Caco-2 (cell line): ENCODE data around the gene TEX54. TPM values are rescaled to one million over a fixed set of nuclear protein-coding genes. Genes with fewer than 3 reads are reported as not detected.
A peak's percentile ranks its signal among the peaks of the same experiment; 100 is the strongest.
"Not testable (repeated sequence)": the region's sequence is repeated elsewhere in the genome, so short reads cannot be mapped to it uniquely, and the experiment has no call there.

Source experiments
- BruUV-seq: library from RNA; stranded (reverse); fragments of 400-500 nt; replicated peaks from 2 replicates; lab custom pipeline; 2021; lab: Mats Ljungman, UMichigan
- CTCF ChIA-PET: fragments of 300-600 bp; sonication (Branson Sonifier 250); formaldehyde crosslinking; loops from one replicate; lab custom pipeline; 2022; ENCODE audit warnings: antibody characterized with exemption; lab: Charles Lee
- POLR2A ChIA-PET: fragments of 300-600 bp; sonication (Branson Sonifier 250); formaldehyde crosslinking; loops from one replicate; lab custom pipeline; 2022; ENCODE audit warnings: antibody characterized with exemption; lab: Charles Lee
- DNase-seq, 2 experiments: peaks; one replicate each; pipeline versions ENCODE4 v3.0.0 to v3.0.0-alpha.2; 2020 to 2022
- H3K27me3 ChIP-seq: replicated peaks from 2 replicates; pipeline ENCODE4 v1.6.0; 2011; ENCODE audit warnings: low read length; ENCODE audit not compliant: control insufficient read depth, insufficient read depth
- H3K36me3 ChIP-seq: 2 replicates; pipeline ENCODE4 v1.5.1; 2011; ENCODE audit warnings: low read length; ENCODE audit not compliant: control insufficient read depth, insufficient read depth
- H3K4me1 ChIP-seq: fragments of 250-450 bp; sonication (Bioruptor Pico); 2 replicates; pipeline ENCODE4 v1.5.1; 2020; ENCODE audit warnings: mild to moderate bottlenecking
- H3K4me3 ChIP-seq: 2 replicates; pipeline ENCODE4 v1.5.1; 2011; ENCODE audit warnings: low read depth, mild to moderate bottlenecking, control low read depth, low read length
- H3K9me3 ChIP-seq: fragments of 250-450 bp; sonication (Bioruptor Pico); 2 replicates; pipeline ENCODE4 v1.5.1; 2020; ENCODE audit warnings: mild to moderate bottlenecking, moderate library complexity
- H3K27ac Mint-ChIP-seq: one replicate; pipeline ENCODE4 v1.8.0; 2022; ENCODE audit warnings: mixed read lengths; ENCODE audit not compliant: unreplicated experiment
- H3K27me3 Mint-ChIP-seq: one replicate; pipeline ENCODE4 v1.8.0; 2022; ENCODE audit warnings: mixed read lengths; ENCODE audit not compliant: insufficient read depth, unreplicated experiment
- H3K36me3 Mint-ChIP-seq: one replicate; pipeline ENCODE4 v1.8.0; 2022; ENCODE audit warnings: mild to moderate bottlenecking, mixed read lengths; ENCODE audit not compliant: insufficient read depth, unreplicated experiment
- H3K4me1 Mint-ChIP-seq: one replicate; pipeline ENCODE4 v1.8.0; 2022; ENCODE audit warnings: low read depth, mixed read lengths; ENCODE audit not compliant: unreplicated experiment
- H3K4me3 Mint-ChIP-seq: one replicate; pipeline ENCODE4 v1.8.0; 2022; ENCODE audit warnings: mild to moderate bottlenecking, moderate library complexity, mixed read lengths; ENCODE audit not compliant: unreplicated experiment
- H3K9me3 Mint-ChIP-seq: one replicate; pipeline ENCODE4 v1.8.0; 2022; ENCODE audit warnings: mixed read lengths; ENCODE audit not compliant: unreplicated experiment
- intact Hi-C: fragments of 100-400 bp; cut with micrococcal nuclease; formaldehyde crosslinking; loops from one replicate; pipeline ENCODE4 v1.10.0; 2022; ENCODE audit not compliant: unreplicated experiment
- total RNA-seq: library from RNA; stranded (reverse); gene quantifications from 2 replicates; pipeline ENCODE4 v1.2.3, GENCODE V29; 2022
- TF ChIP-seq, protein P1 (sequence below), 2 experiments: fragments of 200-600 bp in 1 of 2; IDR thresholded peaks; 1 replicate in 1 of 2; 2 replicates in 1 of 2; pipeline versions ENCODE4 v1.5.1 to v1.8.0; 2011 to 2022; ENCODE audit warnings: antibody characterized with exemption in 1 of 2, control low read depth in 1 of 2, inconsistent platforms in 1 of 2, low read depth in 1 of 2, low read length in 1 of 2, mild to moderate bottlenecking in 1 of 2, moderate library complexity in 1 of 2; ENCODE audit not compliant: insufficient read depth in 1 of 2, severe bottlenecking in 1 of 2, unreplicated experiment in 1 of 2

Gene TEX54
- total RNA-seq, 1 experiment from 2014 or later = 0.95 TPM

DNA sequence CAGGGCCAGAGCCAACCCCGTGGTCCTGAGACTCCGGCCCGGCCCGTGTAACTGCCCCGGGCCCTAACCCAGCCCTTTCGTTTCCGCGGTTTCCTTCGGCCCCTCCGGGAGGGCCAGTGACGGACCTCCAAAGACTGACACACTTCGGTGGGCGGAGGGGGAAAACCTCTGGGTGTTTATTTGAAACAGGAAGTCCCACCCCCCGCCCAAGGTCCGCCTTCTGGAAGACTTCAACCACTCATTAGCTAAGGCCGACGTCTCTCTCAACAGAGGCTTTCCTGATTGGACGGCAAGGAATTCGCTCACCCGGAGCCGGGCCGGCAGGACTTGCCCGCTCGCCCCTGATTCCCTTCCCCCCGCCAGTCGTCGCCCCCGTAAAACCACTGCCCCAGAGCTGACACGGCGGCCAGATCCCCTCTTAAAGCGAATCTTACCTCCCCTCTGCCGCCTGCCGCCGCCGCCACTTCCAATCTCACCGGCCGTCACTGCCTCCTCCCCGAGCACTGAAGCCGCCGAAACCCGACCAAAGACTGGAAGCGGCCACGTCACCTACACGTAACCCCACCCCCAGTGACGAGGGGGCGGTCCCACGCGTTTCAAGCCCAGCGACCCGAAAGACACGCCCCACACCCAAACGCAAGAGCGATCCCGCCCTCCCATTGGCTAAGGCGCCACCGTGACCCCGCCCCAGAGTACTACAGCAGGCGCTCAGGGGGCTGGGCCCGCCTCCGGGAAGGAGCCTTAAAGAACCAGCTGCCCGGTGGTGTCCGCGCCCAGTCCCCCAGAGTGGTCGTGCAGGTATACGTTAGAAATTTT, 913 bp downstream of the TEX54 start, which contains the start of gene STX5:
Gene STX5 (minus strand): TSS at position 532 of the 816 bp plus-strand sequence. CDS start 808 bp downstream, outside the sequence.
- Histone ChIP-seq H3K27me3 (no peaks in the 10 kb centered on the region), H3K9me3 (no peaks in the 10 kb centered on the region)

DNA sequence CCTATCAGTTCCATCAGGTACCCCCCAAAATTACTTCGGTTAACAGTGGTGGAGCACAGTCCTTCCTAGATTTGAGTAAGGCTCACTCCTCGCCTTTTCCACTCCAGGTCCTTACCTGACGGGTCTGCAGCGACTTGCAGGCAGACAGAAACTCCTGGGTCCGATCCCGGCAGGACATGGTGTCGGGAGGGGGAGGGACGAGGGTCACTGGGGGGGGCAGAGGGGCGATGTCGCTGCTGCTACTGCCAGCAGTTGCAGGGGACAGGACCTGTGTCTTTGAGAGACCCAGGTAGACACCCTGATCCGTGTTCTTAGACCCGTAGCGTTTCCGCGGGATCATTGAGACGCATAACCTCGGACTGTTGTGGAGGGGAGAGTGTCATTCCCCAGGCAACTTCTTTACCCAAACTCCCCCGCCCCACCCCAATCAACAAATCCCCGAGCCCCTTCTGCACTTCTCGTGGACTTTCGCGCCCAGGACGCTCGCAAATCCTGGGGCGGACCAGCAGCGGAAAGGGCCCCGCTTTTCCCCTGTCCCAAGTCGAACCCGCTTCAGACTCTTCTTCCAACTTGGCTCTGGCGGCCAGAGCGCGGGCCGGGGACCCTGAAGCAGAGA, 1.6 kb downstream of the TEX54 start:
- Histone ChIP-seq H3K36me3 (peaks cover 10% of the 10 kb centered on the region; the same call in 1 of the 2 replicates), H3K9me3 (no peaks in the 10 kb centered on the region), H3K4me1 (no peaks in the 10 kb centered on the region), H3K4me3 (peak overlapping the region; percentile 66), H3K27me3 (no peaks in the 10 kb centered on the region)
- CTCF ChIA-PET = interaction anchor here (1.0 to 1.7 kb wide), 2 partner anchors 10 to 44 kb away, joined by 4 to 20 read pairs; partner anchors contain the start of gene TMEM179B
- BruUV-seq = no TSS peak
- DNase-seq = peak in 1 of 2 experiments; percentile 27
- Mint-ChIP-seq H3K4me3 (peak overlapping the region; percentile 90), H3K27me3 (no peaks in the 10 kb centered on the region), H3K27ac (peak overlapping the region; percentile 100), H3K9me3 (no peaks in the 10 kb centered on the region), H3K36me3 (peaks cover 81% of the 10 kb centered on the region), H3K4me1 (peaks cover 5% of the 10 kb centered on the region)
- intact Hi-C loops = no loop called here
- TF ChIP-seq, protein P1, sequence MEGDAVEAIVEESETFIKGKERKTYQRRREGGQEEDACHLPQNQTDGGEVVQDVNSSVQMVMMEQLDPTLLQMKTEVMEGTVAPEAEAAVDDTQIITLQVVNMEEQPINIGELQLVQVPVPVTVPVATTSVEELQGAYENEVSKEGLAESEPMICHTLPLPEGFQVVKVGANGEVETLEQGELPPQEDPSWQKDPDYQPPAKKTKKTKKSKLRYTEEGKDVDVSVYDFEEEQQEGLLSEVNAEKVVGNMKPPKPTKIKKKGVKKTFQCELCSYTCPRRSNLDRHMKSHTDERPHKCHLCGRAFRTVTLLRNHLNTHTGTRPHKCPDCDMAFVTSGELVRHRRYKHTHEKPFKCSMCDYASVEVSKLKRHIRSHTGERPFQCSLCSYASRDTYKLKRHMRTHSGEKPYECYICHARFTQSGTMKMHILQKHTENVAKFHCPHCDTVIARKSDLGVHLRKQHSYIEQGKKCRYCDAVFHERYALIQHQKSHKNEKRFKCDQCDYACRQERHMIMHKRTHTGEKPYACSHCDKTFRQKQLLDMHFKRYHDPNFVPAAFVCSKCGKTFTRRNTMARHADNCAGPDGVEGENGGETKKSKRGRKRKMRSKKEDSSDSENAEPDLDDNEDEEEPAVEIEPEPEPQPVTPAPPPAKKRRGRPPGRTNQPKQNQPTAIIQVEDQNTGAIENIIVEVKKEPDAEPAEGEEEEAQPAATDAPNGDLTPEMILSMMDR (IDR thresholded peaks at IDR 0.05; ENCODE audit: insufficient read depth in 1 of 2, low read depth in 1 of 2, low read length in 1 of 2, severe bottlenecking in 1 of 2, unreplicated experiment in 1 of 2) = no peak
- POLR2A ChIA-PET = interaction anchor here (0.6 to 1.7 kb wide), 16 partner anchors 10 to 240 kb away, joined by 3 to 68 read pairs (median 6); partner anchors contain the start of genes HNRNPUL2, SLC3A2, TMEM179B and TMEM223

More for the DNA sequence above, 913 bp downstream of the TEX54 start, which contains the start of gene STX5:
- intact Hi-C loops = loop anchor here (1.0 to 2.0 kb wide), 3 partner anchors 10 to 45 kb away; partner anchors contain the start of genes NXF1 and TMEM179B
- TF ChIP-seq, protein P1 (IDR thresholded peaks at IDR 0.05; ENCODE audit: insufficient read depth in 1 of 2, low read depth in 1 of 2, low read length in 1 of 2, severe bottlenecking in 1 of 2, unreplicated experiment in 1 of 2) = no peak
- Histone ChIP-seq H3K4me1 (no peaks in the 10 kb centered on the region), H3K36me3 (peaks cover 10% of the 10 kb centered on the region; the same call in 1 of the 2 replicates), H3K4me3 (peak within 1 kb of the TSS; percentile 66)
- Mint-ChIP-seq H3K27me3 (no peaks in the 10 kb centered on the region), H3K9me3 (no peaks in the 10 kb centered on the region), H3K36me3 (peaks cover 85% of the 10 kb centered on the region), H3K27ac (peak within 1 kb of the TSS; percentile 100), H3K4me3 (peak within 1 kb of the TSS; percentile 90), H3K4me1 (peaks cover 5% of the 10 kb centered on the region)
- ChIA-PET POLR2A (interaction anchor here (0.5 to 1.7 kb wide), 26 partner anchors 9 to 1472 kb away, joined by 3 to 68 read pairs (median 5); partner anchors contain the start of genes CSKMT, HNRNPUL2, SLC3A2 and TMEM179B), CTCF (interaction anchor here (0.6 to 1.7 kb wide), 5 partner anchors 10 to 538 kb away, joined by 3 to 20 read pairs (median 4); partner anchors contain the start of genes SLC22A9 and TMEM179B)
- BruUV-seq = TSS peak; percentile 46
- DNase-seq = peak; percentile 99

DNA sequence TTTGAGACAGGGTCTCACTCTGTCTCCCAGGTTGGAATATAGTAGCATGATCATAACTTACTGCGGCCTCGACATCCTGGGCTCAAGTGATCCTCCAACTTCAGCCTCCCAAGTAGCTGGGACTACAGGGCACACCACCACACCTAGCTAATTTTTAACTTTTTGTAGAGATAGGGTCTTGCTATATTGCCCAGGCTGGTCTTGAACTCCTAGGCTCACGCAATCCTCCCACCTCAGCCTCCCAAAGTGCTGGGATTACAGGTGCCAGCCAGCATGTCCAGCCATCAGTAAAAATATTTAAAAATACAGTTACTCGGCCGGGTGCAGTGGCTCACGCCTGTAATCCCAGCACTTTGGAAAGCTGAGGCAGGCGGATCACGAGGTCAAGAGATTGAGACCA, 4.5 kb downstream of the TEX54 start:
- H3K36me3 ChIP-seq, POLR2A ChIA-PET, H3K4me1 ChIP-seq, H3K27ac Mint-ChIP-seq, H3K27me3 ChIP-seq, H3K9me3 ChIP-seq, DNase-seq, BruUV-seq, H3K27me3 Mint-ChIP-seq, H3K4me3 ChIP-seq, intact Hi-C loops, H3K9me3 Mint-ChIP-seq, H3K4me1 Mint-ChIP-seq, H3K4me3 Mint-ChIP-seq: not testable (repeated sequence)
- H3K36me3 Mint-ChIP-seq = peaks cover 85% of the 10 kb centered on the region
- CTCF ChIA-PET = interaction anchor here (1.6 kb wide), 1 partner anchor 41 kb away, joined by 5 read pairs; the partner anchor contains the start of gene TMEM179B
